Mammary epithelial cell (primary cell): Measurements from ENCODE around the gene BCAS3.

Source experiments
- CTCF ChIP-seq, 2 donors: IDR thresholded peaks in 1 of 2; conservative IDR thresholded peaks in 1 of 2; 2 replicates each; pipeline ENCODE4 v1.5.1; 2011 to 2012; ENCODE audit warnings: inconsistent platforms in 2 of 2, low read length in 2 of 2, mild to moderate bottlenecking in 2 of 2, control low read depth in 1 of 2, low read depth in 1 of 2; ENCODE audit not compliant: insufficient read depth in 1 of 2; ENCODE audit errors: extremely low read depth in 1 of 2
- EZH2 ChIP-seq: IDR thresholded peaks from 2 replicates; pipeline ENCODE4 v1.6.1; 2012; ENCODE audit warnings: low read length, inconsistent platforms, borderline replicate concordance

DNA sequence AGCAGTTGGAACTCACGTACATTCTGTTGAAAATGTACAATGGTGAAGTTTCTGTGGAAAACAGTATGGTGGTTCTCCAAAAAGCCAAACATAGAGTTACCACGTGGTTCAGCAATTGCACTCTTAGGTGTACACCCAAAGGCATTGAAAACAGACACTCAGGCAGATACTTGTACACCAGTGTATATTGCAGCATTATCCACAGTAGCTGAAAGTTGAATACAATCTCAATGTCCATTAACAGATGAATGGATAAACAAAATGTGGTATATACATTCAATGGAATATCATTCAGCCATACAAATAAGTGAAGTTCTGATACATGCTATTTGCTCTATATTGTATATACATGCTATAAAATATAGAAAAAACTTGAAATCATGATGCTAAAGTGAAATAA is 745.2 kb downstream of the BCAS3 start:
- TF ChIP-seq CTCF (conservative IDR thresholded peaks at IDR 0.05 in 1 of 2, IDR thresholded peaks at IDR 0.05 in 1 of 2; ENCODE audit: extremely low read depth in 1 of 2, insufficient read depth in 1 of 2, low read depth in 1 of 2, low read length in 2 of 2) (no peak), EZH2 (no peak)
